DOHH2 (cell line): ENCODE results near the gene ICAM5.

Experiments used
- H3F3A ChIP-seq: fragments of 200-600 bp; sonication (generic), shearing (Covaris generic); 2 replicates; pipeline ENCODE4 v1.6.0; 2016; ENCODE audit warnings: antibody characterized with exemption, mild to moderate bottlenecking; ENCODE audit not compliant: control insufficient read depth, insufficient read depth
- H3K27ac ChIP-seq: fragments of 200-600 bp; sonication (generic); 2 replicates; pipeline ENCODE4 v1.5.1; 2014; ENCODE audit warnings: low read depth, mild to moderate bottlenecking, low read length, moderate library complexity
- H3K27me3 ChIP-seq: fragments of 200-600 bp; sonication (generic); 2 replicates; pipeline ENCODE4 v1.6.1; 2014; ENCODE audit warnings: mild to moderate bottlenecking, low read length, mixed read lengths; ENCODE audit not compliant: control insufficient read depth
- H3K36me3 ChIP-seq: fragments of 200-600 bp; sonication (generic); 2 replicates; pipeline ENCODE4 v1.6.1; 2014; ENCODE audit warnings: mild to moderate bottlenecking, low read length, moderate library complexity, mixed read lengths; ENCODE audit not compliant: control insufficient read depth
- H3K4me1 ChIP-seq: fragments of 200-600 bp; sonication (generic); 2 replicates; pipeline ENCODE4 v1.6.1; 2014; ENCODE audit warnings: mild to moderate bottlenecking, low read length, mixed read lengths; ENCODE audit not compliant: control insufficient read depth
- H3K4me2 ChIP-seq: fragments of 200-600 bp; sonication (generic); 2 replicates; pipeline ENCODE4 v1.6.0; 2014; ENCODE audit warnings: mild to moderate bottlenecking, low read length, moderate library complexity
- H3K4me3 ChIP-seq: fragments of 200-600 bp; sonication (generic); 2 replicates; pipeline ENCODE4 v1.5.1; 2014; ENCODE audit warnings: mild to moderate bottlenecking, low read length, mixed read lengths
- H3K79me2 ChIP-seq: fragments of 200-600 bp; sonication (generic); 2 replicates; pipeline ENCODE4 v1.6.1; 2014; ENCODE audit warnings: mild to moderate bottlenecking, low read length, mixed read lengths; ENCODE audit not compliant: control insufficient read depth
- H3K9me2 ChIP-seq: fragments of 200-600 bp; sonication (generic); replicated peaks from 2 replicates; pipeline ENCODE4 v1.6.1; 2014; ENCODE audit warnings: mild to moderate bottlenecking, low read length, mixed read lengths; ENCODE audit not compliant: control insufficient read depth
- H3K9me3 ChIP-seq: fragments of 200-600 bp; sonication (generic); 2 replicates; pipeline ENCODE4 v1.6.1; 2014; ENCODE audit warnings: antibody characterized with exemption, low read length, mixed read lengths; ENCODE audit not compliant: control insufficient read depth, insufficient read depth
- H4K20me1 ChIP-seq: fragments of 200-600 bp; sonication (generic); 2 replicates; pipeline ENCODE4 v1.6.0; 2014; ENCODE audit warnings: low read depth, mild to moderate bottlenecking, antibody characterized with exemption, low read length, moderate library complexity; ENCODE audit not compliant: control insufficient read depth, insufficient read depth
- EZH2phosphoT487 ChIP-seq: fragments of 200-600 bp; sonication (generic); IDR thresholded peaks from 2 replicates; pipeline ENCODE4 v1.6.1; 2017; ENCODE audit warnings: borderline replicate concordance, mild to moderate bottlenecking, antibody characterized with exemption, low read length, moderate library complexity, mixed read lengths
- TF ChIP-seq, protein P1 (sequence below): fragments of 200-600 bp; sonication (generic); IDR thresholded peaks from one replicate; pipeline ENCODE4 v1.5.1; 2014; ENCODE audit warnings: antibody characterized with exemption, mild to moderate bottlenecking, low read depth, low read length; ENCODE audit not compliant: poor library complexity, severe bottlenecking

ICAM5 gene

DNA sequence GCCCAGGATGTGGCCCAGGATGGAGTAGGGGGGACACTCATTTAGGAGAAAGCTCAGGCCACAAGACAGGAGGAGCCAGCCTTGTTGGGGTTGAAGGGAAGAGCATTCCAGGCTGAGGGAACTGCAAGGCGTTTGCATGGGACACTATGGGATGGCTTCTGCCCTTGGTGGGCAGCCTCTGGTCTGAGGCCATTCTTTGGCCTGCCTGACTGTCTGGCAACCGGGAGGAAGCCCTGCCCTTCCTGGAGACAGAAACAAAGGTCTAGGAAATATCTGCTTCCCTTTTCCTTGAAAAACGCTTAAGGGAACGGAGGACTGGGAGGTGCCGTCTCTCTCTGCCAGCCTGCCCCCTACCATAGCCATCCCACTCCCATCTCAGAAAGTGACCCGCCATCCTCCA lies 21.7 kb upstream of the ICAM5 start:
- H3F3A ChIP-seq = peaks cover 10% of the 10 kb centered on the region
- H4K20me1 ChIP-seq = peaks cover 8% of the 10 kb centered on the region; the same call in 1 of the 2 replicates
- H3K79me2 ChIP-seq = peaks cover 25% of the 10 kb centered on the region
- H3K36me3 ChIP-seq = peaks cover 17% of the 10 kb centered on the region
- no peak overlapping the region for H3K4me2 ChIP-seq
- H3K9me3 ChIP-seq = no peaks in the 10 kb centered on the region
- H3K27ac ChIP-seq = no peak overlapping the region
- no peak overlapping the region for H3K4me3 ChIP-seq
- no peaks in the 10 kb centered on the region for H3K27me3 ChIP-seq
- peaks cover 42% of the 10 kb centered on the region for H3K4me1 ChIP-seq
- TF ChIP-seq, protein P1, sequence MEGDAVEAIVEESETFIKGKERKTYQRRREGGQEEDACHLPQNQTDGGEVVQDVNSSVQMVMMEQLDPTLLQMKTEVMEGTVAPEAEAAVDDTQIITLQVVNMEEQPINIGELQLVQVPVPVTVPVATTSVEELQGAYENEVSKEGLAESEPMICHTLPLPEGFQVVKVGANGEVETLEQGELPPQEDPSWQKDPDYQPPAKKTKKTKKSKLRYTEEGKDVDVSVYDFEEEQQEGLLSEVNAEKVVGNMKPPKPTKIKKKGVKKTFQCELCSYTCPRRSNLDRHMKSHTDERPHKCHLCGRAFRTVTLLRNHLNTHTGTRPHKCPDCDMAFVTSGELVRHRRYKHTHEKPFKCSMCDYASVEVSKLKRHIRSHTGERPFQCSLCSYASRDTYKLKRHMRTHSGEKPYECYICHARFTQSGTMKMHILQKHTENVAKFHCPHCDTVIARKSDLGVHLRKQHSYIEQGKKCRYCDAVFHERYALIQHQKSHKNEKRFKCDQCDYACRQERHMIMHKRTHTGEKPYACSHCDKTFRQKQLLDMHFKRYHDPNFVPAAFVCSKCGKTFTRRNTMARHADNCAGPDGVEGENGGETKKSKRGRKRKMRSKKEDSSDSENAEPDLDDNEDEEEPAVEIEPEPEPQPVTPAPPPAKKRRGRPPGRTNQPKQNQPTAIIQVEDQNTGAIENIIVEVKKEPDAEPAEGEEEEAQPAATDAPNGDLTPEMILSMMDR = no peak
- TF ChIP-seq EZH2phosphoT487 = no peak
- no peaks in the 10 kb centered on the region for H3K9me2 ChIP-seq

DNA sequence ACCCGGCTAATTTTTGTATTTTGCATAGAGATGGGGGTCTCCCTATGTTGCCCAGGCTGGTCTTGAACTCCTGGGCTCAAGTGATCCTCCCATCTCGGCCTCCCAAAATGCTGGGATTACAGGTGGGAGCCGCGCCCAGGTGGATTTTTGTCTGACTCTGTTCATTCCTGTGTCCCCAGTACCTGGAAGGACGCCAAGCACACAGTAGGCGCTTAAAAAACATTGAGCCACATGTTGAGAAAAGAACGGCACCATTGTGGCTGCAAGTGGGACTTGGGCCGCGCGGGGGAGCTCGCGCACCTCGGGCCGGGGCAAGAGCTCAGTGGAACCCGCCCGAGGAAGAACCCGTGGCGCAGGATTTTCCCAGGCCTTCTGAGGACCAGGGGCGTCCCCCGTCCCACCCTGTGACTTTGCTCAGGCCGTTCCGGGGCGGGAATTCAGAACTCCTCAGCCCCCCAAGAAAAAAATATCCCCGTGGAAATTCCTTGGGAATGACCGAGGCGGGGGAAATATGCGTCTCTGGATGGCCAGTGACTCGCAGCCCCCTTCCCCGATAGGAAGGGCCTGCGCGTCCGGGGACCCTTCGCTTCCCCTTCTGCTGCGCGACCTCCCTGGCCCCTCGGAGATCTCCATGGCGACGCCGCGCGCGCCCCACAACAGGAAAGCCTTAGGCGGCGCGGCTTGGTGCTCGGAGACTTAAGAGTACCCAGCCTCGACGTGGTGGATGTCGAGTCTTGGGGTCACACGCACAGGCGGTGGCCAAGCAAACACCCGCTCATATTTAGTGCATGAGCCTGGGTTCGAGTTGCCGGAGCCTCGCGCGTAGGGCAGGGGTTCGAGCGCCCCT lies 20.2 kb upstream of the ICAM5 start:
- H3K4me2 ChIP-seq = peak overlapping the region; percentile 98
- no peaks in the 10 kb centered on the region for H3K9me3 ChIP-seq
- no peaks in the 10 kb centered on the region for H3K9me2 ChIP-seq
- peak overlapping the region; percentile 90 for H3K27ac ChIP-seq
- H3K27me3 ChIP-seq = no peaks in the 10 kb centered on the region
- peaks cover 23% of the 10 kb centered on the region for H3K36me3 ChIP-seq
- H3K79me2 ChIP-seq = peaks cover 31% of the 10 kb centered on the region
- H3F3A ChIP-seq = peaks cover 10% of the 10 kb centered on the region
- peaks cover 46% of the 10 kb centered on the region for H3K4me1 ChIP-seq
- H3K4me3 ChIP-seq = peak overlapping the region; percentile 77
- TF ChIP-seq, protein P1 = peak; percentile 95
- no peak for TF ChIP-seq EZH2phosphoT487
- peaks cover 8% of the 10 kb centered on the region; the same call in 1 of the 2 replicates for H4K20me1 ChIP-seq

DNA sequence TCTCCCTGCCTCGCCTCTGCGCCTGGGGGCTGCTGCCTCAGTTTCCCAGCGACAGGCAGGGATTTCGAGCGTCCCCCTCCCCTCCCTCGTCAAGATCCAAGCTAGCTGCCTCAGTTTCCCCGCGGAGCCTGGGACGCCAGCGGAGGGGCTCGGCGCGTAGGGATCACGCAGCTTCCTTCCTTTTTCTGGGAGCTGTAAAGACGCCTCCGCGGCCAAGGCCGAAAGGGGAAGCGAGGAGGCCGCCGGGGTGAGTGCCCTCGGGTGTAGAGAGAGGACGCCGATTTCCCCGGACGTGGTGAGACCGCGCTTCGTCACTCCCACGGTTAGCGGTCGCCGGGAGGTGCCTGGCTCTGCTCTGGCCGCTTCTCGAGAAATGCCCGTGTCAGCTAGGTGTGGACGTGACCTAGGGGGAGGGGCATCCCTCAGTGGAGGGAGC lies 19.6 kb upstream of the ICAM5 start:
- Histone ChIP-seq H3K79me2 (peaks cover 38% of the 10 kb centered on the region), H3K9me3 (no peaks in the 10 kb centered on the region), H3K4me3 (peak overlapping the region; percentile 77), H3K27me3 (no peaks in the 10 kb centered on the region), H3F3A (peaks cover 10% of the 10 kb centered on the region), H3K4me1 (peaks cover 46% of the 10 kb centered on the region), H4K20me1 (peaks cover 8% of the 10 kb centered on the region; the same call in 1 of the 2 replicates), H3K27ac (peak overlapping the region; percentile 90), H3K4me2 (peak overlapping the region; percentile 98), H3K36me3 (peaks cover 29% of the 10 kb centered on the region), H3K9me2 (no peaks in the 10 kb centered on the region)
- no peak for TF ChIP-seq EZH2phosphoT487
- TF ChIP-seq, protein P1 = no peak
